Measurements from ENCODE around the gene HRCT1. TPM values are rescaled to one million over a fixed set of nuclear protein-coding genes. Genes with fewer than 3 reads are reported as not detected.

The HRCT1 gene
- total and polyA plus RNA-seq, 2 experiments from 2014 or later: not detected

GRCh38 chr9:35935755-35936509, 29.9 kb downstream of the HRCT1 start (continued):
- TF ChIP-seq ZNF462 (CRISPR knock-in tag; IDR thresholded peaks at IDR 0.05) (no peak), EZH2phosphoT487 (IDR thresholded peaks at IDR 0.05; ENCODE audit: unreplicated experiment) (no peak)

GRCh38 chr9:35937227-35937626, 31.2 kb downstream of the HRCT1 start:
- Histone ChIP-seq H3K27me3 (ENCODE audit: insufficient read depth) (peaks cover 11% of the 10 kb centered on the region), H4K20me1 (replicated peaks; ENCODE audit: insufficient read depth) (no peaks in the 10 kb centered on the region), H3K4me2 (no peak overlapping the region), H2AFZ (peak overlapping the region; percentile 28; the same call in 1 of the 2 replicates), H3K4me1 (ENCODE audit: insufficient read depth) (no peaks in the 10 kb centered on the region), H3F3A (replicated peaks; ENCODE audit: low read depth) (no peaks in the 10 kb centered on the region), H3K79me2 (replicated peaks; ENCODE audit: insufficient read depth) (no peaks in the 10 kb centered on the region), H3K9me2 (ENCODE audit: insufficient read depth) (no peaks in the 10 kb centered on the region), H3K36me3 (ENCODE audit: insufficient read depth) (no peaks in the 10 kb centered on the region), H3K4me3 (no peak overlapping the region), H3K27ac (ENCODE audit: low read depth) (no peak overlapping the region)
- no peak for ATAC-seq
- no peak overlapping the region for H3K27ac Mint-ChIP-seq
- DNase-seq (ENCODE audit: low spot score): no peak
- H3K4me3 Mint-ChIP-seq: no peak overlapping the region; the same call in 2 of the 3 replicates
- H3K9me3 Mint-ChIP-seq: no peaks in the 10 kb centered on the region; the same call in 2 of the 3 replicates
- no peaks in the 10 kb centered on the region for H3K36me3 Mint-ChIP-seq (ENCODE audit: low read depth)
- no peaks in the 10 kb centered on the region for H3K4me1 Mint-ChIP-seq
- H3K27me3 Mint-ChIP-seq (ENCODE audit: insufficient read depth, low read depth, poor library complexity): no peaks in the 10 kb centered on the region
- no peak for TF ChIP-seq STAT1 (IDR thresholded peaks at IDR 0.05; ENCODE audit: unreplicated experiment)
- TF ChIP-seq POLR2AphosphoS5 (IDR thresholded peaks at IDR 0.05; ENCODE audit: low read depth): no peak
- TF ChIP-seq EZH2phosphoT487 (IDR thresholded peaks at IDR 0.05; ENCODE audit: unreplicated experiment): no peak
- TF ChIP-seq CTCF (conservative IDR thresholded peaks at IDR 0.05; ENCODE audit: low read depth in 2 of 2): no peak
- TF ChIP-seq NANOG (IDR thresholded peaks at IDR 0.05; ENCODE audit: borderline replicate concordance): no peak
- TF ChIP-seq REST (IDR thresholded peaks at IDR 0.05; ENCODE audit: unreplicated experiment): no peak
